ENCODE measurements around the gene KRT7.

KRT7 gene

GRCh38 chr12:52232674-52233461 lies at the start of gene KRT7:
Gene KRT7 (plus strand): TSS chr12:52233243. CDS start chr12:52233297, 54 bp downstream.
- TF ChIP-seq, protein P1, sequence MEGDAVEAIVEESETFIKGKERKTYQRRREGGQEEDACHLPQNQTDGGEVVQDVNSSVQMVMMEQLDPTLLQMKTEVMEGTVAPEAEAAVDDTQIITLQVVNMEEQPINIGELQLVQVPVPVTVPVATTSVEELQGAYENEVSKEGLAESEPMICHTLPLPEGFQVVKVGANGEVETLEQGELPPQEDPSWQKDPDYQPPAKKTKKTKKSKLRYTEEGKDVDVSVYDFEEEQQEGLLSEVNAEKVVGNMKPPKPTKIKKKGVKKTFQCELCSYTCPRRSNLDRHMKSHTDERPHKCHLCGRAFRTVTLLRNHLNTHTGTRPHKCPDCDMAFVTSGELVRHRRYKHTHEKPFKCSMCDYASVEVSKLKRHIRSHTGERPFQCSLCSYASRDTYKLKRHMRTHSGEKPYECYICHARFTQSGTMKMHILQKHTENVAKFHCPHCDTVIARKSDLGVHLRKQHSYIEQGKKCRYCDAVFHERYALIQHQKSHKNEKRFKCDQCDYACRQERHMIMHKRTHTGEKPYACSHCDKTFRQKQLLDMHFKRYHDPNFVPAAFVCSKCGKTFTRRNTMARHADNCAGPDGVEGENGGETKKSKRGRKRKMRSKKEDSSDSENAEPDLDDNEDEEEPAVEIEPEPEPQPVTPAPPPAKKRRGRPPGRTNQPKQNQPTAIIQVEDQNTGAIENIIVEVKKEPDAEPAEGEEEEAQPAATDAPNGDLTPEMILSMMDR (IDR thresholded peaks at IDR 0.05), result no peak
- peak within 1 kb of the TSS; percentile 74 for H3K4me3 Mint-ChIP-seq
- DNase-seq, result peak; percentile 29
- H3K27me3 Mint-ChIP-seq (ENCODE audit: low read depth, poor library complexity), result peaks cover 93% of the 10 kb centered on the region
- peaks cover 23% of the 10 kb centered on the region for H3K4me1 Mint-ChIP-seq
- no peaks in the 10 kb centered on the region for H3K36me3 Mint-ChIP-seq (ENCODE audit: low read depth)
- no peaks in the 10 kb centered on the region for H3K9me3 Mint-ChIP-seq
- H3K27ac Mint-ChIP-seq, result no peak within 1 kb of the TSS

GRCh38 chr12:52183544-52183910 lies 49.5 kb upstream of the KRT7 start:
- Mint-ChIP-seq H3K27ac (no peak overlapping the region), H3K9me3 (no peaks in the 10 kb centered on the region), H3K27me3 (ENCODE audit: low read depth, poor library complexity) (peaks cover 16% of the 10 kb centered on the region), H3K4me3 (no peak overlapping the region), H3K4me1 (peaks cover 55% of the 10 kb centered on the region), H3K36me3 (ENCODE audit: low read depth) (no peaks in the 10 kb centered on the region)
- TF ChIP-seq, protein P1 (IDR thresholded peaks at IDR 0.05), result no peak
- DNase-seq, result no peak

GRCh38 chr12:52183971-52184370 lies 49.1 kb upstream of the KRT7 start:
- no peak overlapping the region for H3K27ac Mint-ChIP-seq
- no peak for DNase-seq
- no peak overlapping the region for H3K4me3 Mint-ChIP-seq
- TF ChIP-seq, protein P1 (IDR thresholded peaks at IDR 0.05), result no peak
- no peaks in the 10 kb centered on the region for H3K9me3 Mint-ChIP-seq
- peaks cover 16% of the 10 kb centered on the region for H3K27me3 Mint-ChIP-seq (ENCODE audit: low read depth, poor library complexity)
- H3K36me3 Mint-ChIP-seq (ENCODE audit: low read depth), result no peaks in the 10 kb centered on the region
- peaks cover 55% of the 10 kb centered on the region for H3K4me1 Mint-ChIP-seq

DNA sequence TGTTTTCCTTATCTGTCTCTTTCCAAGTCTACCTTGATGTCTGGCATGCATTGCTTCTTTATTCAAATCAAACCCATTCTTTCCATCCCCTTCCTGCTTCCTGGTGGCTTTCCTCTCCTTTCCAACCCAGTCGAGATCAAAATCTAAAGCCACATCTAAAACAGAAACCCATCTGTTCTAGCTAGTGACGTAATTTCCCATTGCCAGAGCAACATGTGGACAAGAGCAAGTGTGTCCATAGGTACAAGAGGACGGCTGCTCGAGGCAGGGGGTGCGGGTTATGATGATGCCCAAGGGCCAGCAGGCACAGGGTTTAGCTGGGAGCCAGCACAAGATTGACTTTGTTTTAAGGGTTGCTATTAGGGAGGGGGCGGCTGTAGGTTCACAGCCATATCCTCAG lies 48.2 kb upstream of the KRT7 start:
- Mint-ChIP-seq H3K27ac (peak overlapping the region; percentile 5), H3K4me3 (no peak overlapping the region), H3K4me1 (peaks cover 53% of the 10 kb centered on the region), H3K27me3 (ENCODE audit: low read depth, poor library complexity) (peaks cover 16% of the 10 kb centered on the region), H3K36me3 (ENCODE audit: low read depth) (no peaks in the 10 kb centered on the region), H3K9me3 (no peaks in the 10 kb centered on the region)
- TF ChIP-seq, protein P1 (IDR thresholded peaks at IDR 0.05), result no peak
- no peak for DNase-seq

- Mint-ChIP-seq H3K9me3 (no peaks in the 10 kb centered on the region), H3K27me3 (ENCODE audit: low read depth, poor library complexity) (peaks cover 13% of the 10 kb centered on the region), H3K27ac (no peak overlapping the region), H3K36me3 (ENCODE audit: low read depth) (no peaks in the 10 kb centered on the region), H3K4me1 (peaks cover 48% of the 10 kb centered on the region), H3K4me3 (no peak overlapping the region)
- no peak for DNase-seq
- TF ChIP-seq, protein P1 (IDR thresholded peaks at IDR 0.05), result no peak
Measured at GRCh38 chr12:52185400-52185967, 47.6 kb upstream of the KRT7 start.
